ENCODE data around the gene EFHD1.
"Not testable (repeated sequence)": the region's sequence is repeated elsewhere in the genome, so short reads cannot be mapped to it uniquely, and the experiment has no call there.

The EFHD1 gene

GRCh38 chr2:232655392-232655791, 22.0 kb downstream of the EFHD1 start:
- DNase-seq: no peak

GRCh38 chr2:232658217-232658785, 24.9 kb downstream of the EFHD1 start:
- DNase-seq: peak; percentile 30

GRCh38 chr2:232659359-232659758, 26.0 kb downstream of the EFHD1 start:
- no peak for DNase-seq

GRCh38 chr2:232662486-232663260, 29.3 kb downstream of the EFHD1 start:
- no peak for DNase-seq

GRCh38 chr2:232666051-232666805, 32.8 kb downstream of the EFHD1 start:
- DNase-seq: no peak

GRCh38 chr2:232667989-232668583, 34.7 kb downstream of the EFHD1 start:
- DNase-seq: no peak

GRCh38 chr2:232668805-232669444, 35.5 kb downstream of the EFHD1 start:
- peak; percentile 13 for DNase-seq

GRCh38 chr2:232672588-232672987, 39.2 kb downstream of the EFHD1 start:
- no peak for DNase-seq

GRCh38 chr2:232674491-232674890, 41.1 kb downstream of the EFHD1 start:
- DNase-seq: no peak

GRCh38 chr2:232675381-232675780, 42.0 kb downstream of the EFHD1 start:
- DNase-seq: no peak

GRCh38 chr2:232680006-232680405, 46.6 kb downstream of the EFHD1 start:
- no peak for DNase-seq

GRCh38 chr2:232681527-232681926, 48.1 kb downstream of the EFHD1 start:
- no peak for DNase-seq

GRCh38 chr2:232683368-232683767, 50.0 kb downstream of the EFHD1 start:
- no peak for DNase-seq

GRCh38 chr2:232685391-232685790, 52.0 kb downstream of the EFHD1 start:
- not testable (repeated sequence) for DNase-seq

- DNase-seq: no peak
Measured at GRCh38 chr2:232687382-232688160, 54.2 kb downstream of the EFHD1 start.

GRCh38 chr2:232688201-232688600, 54.8 kb downstream of the EFHD1 start:
- no peak for DNase-seq

- DNase-seq: peak; percentile 28
Measured at GRCh38 chr2:232689152-232689910, 55.9 kb downstream of the EFHD1 start.

GRCh38 chr2:232691117-232691516, 57.7 kb downstream of the EFHD1 start:
- DNase-seq: not testable (repeated sequence)

GRCh38 chr2:232693344-232693743, 59.9 kb downstream of the EFHD1 start:
- no peak for DNase-seq

GRCh38 chr2:232696609-232697058, 63.2 kb downstream of the EFHD1 start:
- DNase-seq: no peak
